HG02943 (cell line): Measurements from ENCODE around the gene ANKRD52.

Experiments used
- ATAC-seq: cut with Tn5 transposase; IDR thresholded peaks from one replicate; pipeline ENCODE4 v1.9.1; 2021; ENCODE audit warnings: mild to moderate bottlenecking, low read depth, moderate library complexity; ENCODE audit not compliant: unreplicated experiment

Gene ANKRD52

DNA sequence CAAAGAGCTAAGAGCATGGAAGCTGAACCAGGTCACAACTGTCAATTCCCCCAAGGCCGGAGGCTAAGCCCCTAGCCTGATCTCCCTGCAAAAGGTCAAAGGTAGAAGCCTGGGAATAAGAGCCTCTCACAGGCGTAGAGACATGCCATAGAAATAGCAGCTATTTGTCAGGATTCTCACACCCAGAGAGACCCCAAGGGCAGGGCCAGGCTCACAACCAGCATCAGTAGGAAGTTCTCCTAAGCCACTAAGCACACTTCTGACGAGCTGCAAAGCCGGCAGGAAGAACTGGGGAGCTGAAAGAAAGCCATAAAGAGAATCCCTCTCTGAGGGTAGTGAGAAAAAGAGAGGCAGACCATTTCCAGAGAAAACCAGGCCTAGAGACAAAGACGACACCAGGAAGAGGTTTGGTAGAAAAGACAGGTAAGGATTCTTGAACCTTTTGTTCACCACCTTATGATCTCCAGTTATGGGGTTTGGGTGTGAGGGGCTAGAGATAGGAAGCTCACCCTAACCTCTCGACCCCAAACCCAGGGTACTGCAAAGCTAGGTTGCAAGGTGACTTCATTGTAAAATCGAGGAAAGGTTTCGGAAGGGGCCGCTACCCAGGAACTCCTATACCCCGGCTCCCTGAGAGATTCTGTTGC lies 69.9 kb downstream of the ANKRD52 start:
- ATAC-seq, result no peak
